HepG2 (cell line): ENCODE results near the gene NARS2. TPM values are rescaled to one million over a fixed set of nuclear protein-coding genes. Genes with fewer than 3 reads are reported as not detected.

Experiments used
- ARNT2 ChIP-seq: sonication (generic); formaldehyde crosslinking; IDR thresholded peaks from 2 replicates; pipeline ENCODE4 v1.8.0; 2022; ENCODE audit warnings: mild to moderate bottlenecking, low read depth, missing genetic modification reagents, moderate library complexity
- ARNTL ChIP-seq: sonication (generic); formaldehyde crosslinking; IDR thresholded peaks from 2 replicates; pipeline ENCODE4 v1.4.0; 2020; ENCODE audit warnings: mild to moderate bottlenecking, missing genetic modification reagents
- NCOA2 ChIP-seq: sonication (generic); formaldehyde crosslinking; IDR thresholded peaks from 2 replicates; pipeline ENCODE4 v1.8.0; 2022; ENCODE audit warnings: inconsistent platforms
- POGZ ChIP-seq: sonication (generic); formaldehyde crosslinking; IDR thresholded peaks from 2 replicates; pipeline ENCODE4 v1.4.0; 2020; ENCODE audit warnings: mild to moderate bottlenecking, missing genetic modification reagents
- RFXANK ChIP-seq: IDR thresholded peaks from 2 replicates; pipeline ENCODE4 v1.6.1; 2016
- SCMH1 ChIP-seq: sonication (generic); formaldehyde crosslinking; IDR thresholded peaks from 2 replicates; pipeline ENCODE4 v1.9.0; 2021; ENCODE audit warnings: missing genetic modification reagents, mild to moderate bottlenecking, borderline replicate concordance
- SP5 ChIP-seq: IDR thresholded peaks from 2 replicates; pipeline ENCODE4 v1.6.1; 2016; ENCODE audit warnings: low read depth, borderline replicate concordance
- SUZ12 ChIP-seq: fragments of 150-350 bp; IDR thresholded peaks from 2 replicates; pipeline ENCODE4 v1.6.1; 2014; ENCODE audit warnings: low read depth, low read length
- THAP11 ChIP-seq: IDR thresholded peaks from 2 replicates; pipeline ENCODE4 v1.6.1; 2016; ENCODE audit warnings: missing biosample characterization, missing genetic modification reagents
- THYN1 ChIP-seq: sonication (generic); formaldehyde crosslinking; IDR thresholded peaks from 2 replicates; pipeline ENCODE4 v1.8.1; 2023; ENCODE audit warnings: low read depth, mild to moderate bottlenecking, moderate library complexity, missing genetic modification reagents, borderline replicate concordance
- ZBTB38 ChIP-seq: sonication (generic); formaldehyde crosslinking; IDR thresholded peaks from 2 replicates; pipeline ENCODE4 v1.5.1; 2020; ENCODE audit warnings: mild to moderate bottlenecking, missing genetic modification reagents
- ZBTB7B ChIP-seq: sonication (generic); formaldehyde crosslinking; IDR thresholded peaks from 2 replicates; pipeline ENCODE4 v1.4.0; 2020; ENCODE audit warnings: missing genetic modification reagents
- ZMAT3 ChIP-seq: sonication (generic); formaldehyde crosslinking; conservative IDR thresholded peaks from 2 replicates; pipeline ENCODE4 v1.7.0; 2021; ENCODE audit warnings: missing genetic modification reagents
- ZNF235 ChIP-seq: sonication (generic); formaldehyde crosslinking; IDR thresholded peaks from 2 replicates; pipeline ENCODE4 v1.8.1; 2023; ENCODE audit warnings: mild to moderate bottlenecking, missing genetic modification reagents, borderline replicate concordance
- ZNF264 ChIP-seq: sonication (generic); formaldehyde crosslinking; IDR thresholded peaks from 2 replicates; pipeline ENCODE4 v1.4.0; 2020; ENCODE audit warnings: missing genetic modification reagents
- ZNF3 ChIP-seq: IDR thresholded peaks from 2 replicates; pipeline ENCODE4 v1.7.0; 2017; ENCODE audit warnings: inconsistent platforms
- ZNF354B ChIP-seq: sonication (generic); formaldehyde crosslinking; IDR thresholded peaks from 2 replicates; pipeline ENCODE4 v1.8.0; 2022; ENCODE audit warnings: mild to moderate bottlenecking, missing genetic modification reagents
- ZNF598 ChIP-seq: sonication (generic); formaldehyde crosslinking; IDR thresholded peaks from 2 replicates; pipeline ENCODE4 v1.5.1; 2020; ENCODE audit warnings: mild to moderate bottlenecking, missing genetic modification reagents, borderline replicate concordance
- ZNF674 ChIP-seq: sonication (generic); formaldehyde crosslinking; IDR thresholded peaks from 2 replicates; pipeline ENCODE4 v1.5.0; 2020; ENCODE audit warnings: low read depth, mild to moderate bottlenecking, missing genetic modification reagents
- ZNF678 ChIP-seq: sonication (generic); formaldehyde crosslinking; IDR thresholded peaks from 2 replicates; pipeline ENCODE4 v1.4.0; 2020; ENCODE audit warnings: mild to moderate bottlenecking, missing genetic modification reagents
- ZNF7 ChIP-seq: IDR thresholded peaks from 2 replicates; pipeline ENCODE4 v1.6.1; 2016; ENCODE audit warnings: missing biosample characterization, missing genetic modification reagents
- ZNF746 ChIP-seq: sonication (generic); formaldehyde crosslinking; IDR thresholded peaks from 2 replicates; pipeline ENCODE4 v1.8.0; 2022; ENCODE audit warnings: mild to moderate bottlenecking, missing genetic modification reagents
- ZNF761 ChIP-seq: sonication (generic); formaldehyde crosslinking; conservative IDR thresholded peaks from 2 replicates; pipeline ENCODE4 v1.4.0; 2020; ENCODE audit warnings: mild to moderate bottlenecking, missing genetic modification reagents
- ZNF780A ChIP-seq: sonication (generic); formaldehyde crosslinking; IDR thresholded peaks from 2 replicates; pipeline ENCODE4 v1.8.0; 2022; ENCODE audit warnings: mild to moderate bottlenecking, missing genetic modification reagents, moderate library complexity
- polyA plus RNA-seq, 8 experiments: library from polyadenylated mRNA; depleted of rRNA in 3 of 8; stranded (reverse) in 7 of 8; unstranded in 1 of 8; fragments of >200 nt; fragmentation: Illumina TruSeq in 4 of 8; extraction: Trizol in 4 of 8; gene quantifications; 2 replicates each; pipeline versions ENCODE4 v1.2.1 to v1.2.3, GENCODE V29; 2011 to 2016; ENCODE audit warnings: low read depth in 4 of 8, missing spikeins in 1 of 8, mixed read lengths in 1 of 8; ENCODE audit not compliant: insufficient read depth in 1 of 8
- total RNA-seq, 5 experiments: library from RNA; depleted of rRNA; stranded (reverse); fragments of >200 nt; fragmentation: Illumina TruSeq; extraction: Trizol; gene quantifications; 2 replicates each; pipeline ENCODE4 v1.2.3, GENCODE V29; 2016; ENCODE audit warnings: low read depth in 1 of 5
- TF ChIP-seq, protein P1 (sequence below): IDR thresholded peaks from 2 replicates; pipeline ENCODE4 v1.6.1; 2016; ENCODE audit warnings: missing compliant biosample characterization, missing genetic modification reagents, borderline replicate concordance
- TF ChIP-seq, protein P2 (sequence below): sonication (generic); formaldehyde crosslinking; IDR thresholded peaks from 2 replicates; pipeline ENCODE4 v1.8.0; 2022; ENCODE audit warnings: missing genetic modification reagents, mild to moderate bottlenecking, moderate library complexity, borderline replicate concordance
- TF ChIP-seq, protein P3 (sequence below): sonication (generic); formaldehyde crosslinking; IDR thresholded peaks from 2 replicates; pipeline ENCODE4 v1.5.1; 2020; ENCODE audit warnings: mild to moderate bottlenecking, missing genetic modification reagents

Gene NARS2
- total and polyA plus RNA-seq, 2 of the 13 experiments (the other 11 are each of a cell fraction or from before 2014, with no cell fraction given) = 45.9 to 65.0 TPM

DNA sequence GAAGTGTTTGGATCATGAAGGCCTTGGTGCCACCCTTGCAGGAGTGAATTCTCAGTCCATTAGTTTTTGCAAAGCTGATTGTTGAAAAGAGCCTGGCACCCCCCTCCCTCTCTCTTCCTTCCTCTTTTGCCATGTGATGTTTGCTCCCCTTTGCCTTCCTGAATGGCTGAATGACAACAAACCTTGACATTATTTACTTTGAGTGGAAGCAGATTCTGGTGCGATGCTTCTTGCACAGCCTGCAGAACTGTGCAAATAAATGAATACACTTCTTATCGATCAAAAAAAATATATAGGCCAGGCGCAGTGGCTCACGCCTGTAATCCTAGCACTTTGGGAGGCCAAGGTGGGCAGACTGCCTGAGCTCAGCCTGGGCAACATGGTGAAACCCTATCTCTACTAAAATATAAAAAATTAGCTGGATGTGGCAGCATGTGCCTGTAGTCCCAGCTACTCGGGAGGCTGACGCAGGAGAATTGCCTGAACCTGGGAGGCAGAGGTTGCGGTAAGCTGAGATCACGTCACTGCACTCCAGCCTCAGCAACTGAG is 2.0 kb upstream of the NARS2 start (continued):
- no peak for TF ChIP-seq ARNT2 (CRISPR knock-in tag)
- no peak for TF ChIP-seq ZNF3 (CRISPR knock-in tag)
- TF ChIP-seq ZBTB7B (CRISPR knock-in tag) = peak; percentile 68
- 0 out of 2 replicates have a peak, but pooled peaks have one; percentile 54 for TF ChIP-seq ZMAT3 (CRISPR knock-in tag)
- TF ChIP-seq ARNTL (CRISPR knock-in tag) = peak; percentile 75
- TF ChIP-seq THYN1 (CRISPR knock-in tag) = no peak
- peak; percentile 73 for TF ChIP-seq THAP11 (CRISPR knock-in tag)
- TF ChIP-seq ZNF354B (CRISPR knock-in tag) = no peak
- TF ChIP-seq ZNF674 (CRISPR knock-in tag) = no peak
- TF ChIP-seq ZNF264 (CRISPR knock-in tag) = no peak; the same call in 1 of the 2 replicates
- TF ChIP-seq SUZ12 = no peak
- no peak for TF ChIP-seq ZNF598 (CRISPR knock-in tag)
- no peak for TF ChIP-seq SCMH1 (CRISPR knock-in tag)
- TF ChIP-seq, protein P1, sequence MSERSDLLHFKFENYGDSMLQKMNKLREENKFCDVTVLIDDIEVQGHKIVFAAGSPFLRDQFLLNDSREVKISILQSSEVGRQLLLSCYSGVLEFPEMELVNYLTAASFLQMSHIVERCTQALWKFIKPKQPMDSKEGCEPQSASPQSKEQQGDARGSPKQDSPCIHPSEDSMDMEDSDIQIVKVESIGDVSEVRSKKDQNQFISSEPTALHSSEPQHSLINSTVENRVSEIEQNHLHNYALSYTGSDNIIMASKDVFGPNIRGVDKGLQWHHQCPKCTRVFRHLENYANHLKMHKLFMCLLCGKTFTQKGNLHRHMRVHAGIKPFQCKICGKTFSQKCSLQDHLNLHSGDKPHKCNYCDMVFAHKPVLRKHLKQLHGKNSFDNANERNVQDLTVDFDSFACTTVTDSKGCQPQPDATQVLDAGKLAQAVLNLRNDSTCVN = no peak
- no peak for TF ChIP-seq ZNF235 (CRISPR knock-in tag)
- TF ChIP-seq, protein P2, sequence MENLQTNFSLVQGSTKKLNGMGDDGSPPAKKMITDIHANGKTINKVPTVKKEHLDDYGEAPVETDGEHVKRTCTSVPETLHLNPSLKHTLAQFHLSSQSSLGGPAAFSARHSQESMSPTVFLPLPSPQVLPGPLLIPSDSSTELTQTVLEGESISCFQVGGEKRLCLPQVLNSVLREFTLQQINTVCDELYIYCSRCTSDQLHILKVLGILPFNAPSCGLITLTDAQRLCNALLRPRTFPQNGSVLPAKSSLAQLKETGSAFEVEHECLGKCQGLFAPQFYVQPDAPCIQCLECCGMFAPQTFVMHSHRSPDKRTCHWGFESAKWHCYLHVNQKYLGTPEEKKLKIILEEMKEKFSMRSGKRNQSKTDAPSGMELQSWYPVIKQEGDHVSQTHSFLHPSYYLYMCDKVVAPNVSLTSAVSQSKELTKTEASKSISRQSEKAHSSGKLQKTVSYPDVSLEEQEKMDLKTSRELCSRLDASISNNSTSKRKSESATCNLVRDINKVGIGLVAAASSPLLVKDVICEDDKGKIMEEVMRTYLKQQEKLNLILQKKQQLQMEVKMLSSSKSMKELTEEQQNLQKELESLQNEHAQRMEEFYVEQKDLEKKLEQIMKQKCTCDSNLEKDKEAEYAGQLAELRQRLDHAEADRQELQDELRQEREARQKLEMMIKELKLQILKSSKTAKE (CRISPR knock-in tag) = peak; percentile 23; the same call in 1 of the 2 replicates
- no peak for TF ChIP-seq ZNF678
- TF ChIP-seq ZNF7 (CRISPR knock-in tag) = no peak
- TF ChIP-seq, protein P3, sequence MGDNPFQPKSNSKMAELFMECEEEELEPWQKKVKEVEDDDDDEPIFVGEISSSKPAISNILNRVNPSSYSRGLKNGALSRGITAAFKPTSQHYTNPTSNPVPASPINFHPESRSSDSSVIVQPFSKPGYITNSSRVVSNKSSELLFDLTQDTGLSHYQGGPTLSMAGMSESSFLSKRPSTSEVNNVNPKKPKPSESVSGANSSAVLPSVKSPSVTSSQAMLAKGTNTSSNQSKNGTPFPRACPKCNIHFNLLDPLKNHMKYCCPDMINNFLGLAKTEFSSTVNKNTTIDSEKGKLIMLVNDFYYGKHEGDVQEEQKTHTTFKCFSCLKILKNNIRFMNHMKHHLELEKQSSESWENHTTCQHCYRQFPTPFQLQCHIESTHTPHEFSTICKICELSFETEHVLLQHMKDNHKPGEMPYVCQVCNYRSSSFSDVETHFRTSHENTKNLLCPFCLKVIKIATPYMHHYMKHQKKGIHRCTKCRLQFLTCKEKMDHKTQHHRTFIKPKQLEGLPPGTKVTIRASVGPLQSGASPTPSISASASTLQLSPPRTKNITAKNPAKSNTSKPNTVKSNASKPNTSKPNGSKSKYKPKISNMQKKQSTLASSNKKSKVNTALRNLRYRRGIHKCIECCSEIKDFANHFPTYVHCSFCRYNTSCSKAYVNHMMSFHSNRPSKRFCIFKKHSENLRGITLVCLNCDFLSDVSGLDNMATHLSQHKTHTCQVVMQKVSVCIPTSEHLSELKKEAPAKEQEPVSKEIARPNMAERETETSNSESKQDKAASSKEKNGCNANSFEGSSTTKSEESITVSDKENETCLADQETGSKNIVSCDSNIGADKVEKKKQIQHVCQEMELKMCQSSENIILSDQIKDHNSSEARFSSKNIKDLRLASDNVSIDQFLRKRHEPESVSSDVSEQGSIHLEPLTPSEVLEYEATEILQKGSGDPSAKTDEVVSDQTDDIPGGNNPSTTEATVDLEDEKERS = peak; percentile 79
- no peak; the same call in 1 of the 2 replicates for TF ChIP-seq RFXANK (CRISPR knock-in tag)
- no peak; the same call in 1 of the 2 replicates for TF ChIP-seq ZNF746 (CRISPR knock-in tag)
- TF ChIP-seq ZNF780A = no peak
- TF ChIP-seq ZNF761 (CRISPR knock-in tag) = no peak
- TF ChIP-seq ZBTB38 (CRISPR knock-in tag) = no peak
- peak; percentile 53; the same call in 1 of the 2 replicates for TF ChIP-seq SP5 (CRISPR knock-in tag)
- peak; percentile 73 for TF ChIP-seq POGZ
- peak; percentile 89 for TF ChIP-seq NCOA2 (CRISPR knock-in tag)
